HepG2 (cell line): ENCODE data around the gene POLR2J. TPM values are rescaled to one million over a fixed set of nuclear protein-coding genes. Genes with fewer than 3 reads are reported as not detected.

Experiments
- FOXC1 ChIP-seq: sonication (generic); formaldehyde crosslinking; IDR thresholded peaks from 2 replicates; pipeline ENCODE4 v1.8.0; 2022; ENCODE audit warnings: mild to moderate bottlenecking, missing genetic modification reagents, borderline replicate concordance
- GPN1 ChIP-seq: sonication (generic); formaldehyde crosslinking; IDR thresholded peaks from 2 replicates; pipeline ENCODE4 v1.5.1; 2020; ENCODE audit warnings: missing genetic modification reagents, borderline replicate concordance
- HMG20B ChIP-seq: conservative IDR thresholded peaks from 2 replicates; pipeline ENCODE4 v1.6.1; 2016; ENCODE audit warnings: missing genetic modification reagents, missing compliant biosample characterization
- IKZF5 ChIP-seq: IDR thresholded peaks from 2 replicates; pipeline ENCODE4 v1.6.1; 2018; ENCODE audit warnings: missing genetic modification reagents, mild to moderate bottlenecking, missing compliant biosample characterization
- KLF13 ChIP-seq: sonication (generic); formaldehyde crosslinking; IDR thresholded peaks from 2 replicates; pipeline ENCODE4 v1.4.0; 2020; ENCODE audit warnings: mild to moderate bottlenecking, missing genetic modification reagents
- KLF16 ChIP-seq, 2 experiments: sonication (generic) in 1 of 2; formaldehyde crosslinking in 1 of 2; IDR thresholded peaks; 2 replicates each; pipeline versions ENCODE4 v1.6.1 to v1.8.0; 2016 to 2023; ENCODE audit warnings: missing genetic modification reagents in 2 of 2, missing compliant biosample characterization in 1 of 2
- NFIC ChIP-seq: IDR thresholded peaks from 2 replicates; pipeline ENCODE4 v1.6.1; 2012; ENCODE audit warnings: mild to moderate bottlenecking, low read length, inconsistent platforms
- NR2F1 ChIP-seq, 2 experiments: fragments of 450-650 bp in 1 of 2; formaldehyde crosslinking in 1 of 2; IDR thresholded peaks; 2 replicates each; pipeline versions ENCODE4 v1.5.0 to v1.6.1; 2016 to 2020; ENCODE audit warnings: mild to moderate bottlenecking in 1 of 2, missing compliant biosample characterization in 1 of 2, missing genetic modification reagents in 1 of 2, moderate library complexity in 1 of 2
- PRPF4 ChIP-seq: fragments of 200-400 bp; formaldehyde crosslinking; IDR thresholded peaks from 2 replicates; pipeline ENCODE4 v1.6.1; 2016; ENCODE audit warnings: low read length, low read depth; ENCODE audit not compliant: poor library complexity, severe bottlenecking
- SRY ChIP-seq: sonication (generic); formaldehyde crosslinking; IDR thresholded peaks from 2 replicates; pipeline ENCODE4 v1.8.0; 2022; ENCODE audit warnings: mild to moderate bottlenecking, missing genetic modification reagents
- STAT5B ChIP-seq: sonication (generic); formaldehyde crosslinking; IDR thresholded peaks from 2 replicates; pipeline ENCODE4 v1.4.0; 2020; ENCODE audit warnings: missing genetic modification reagents
- TEAD2 ChIP-seq: sonication (generic); formaldehyde crosslinking; IDR thresholded peaks from 2 replicates; pipeline ENCODE4 v1.9.0; 2021; ENCODE audit warnings: missing genetic modification reagents
- THAP8 ChIP-seq: sonication (generic); formaldehyde crosslinking; IDR thresholded peaks from 2 replicates; pipeline ENCODE4 v1.5.1; 2020; ENCODE audit warnings: missing genetic modification reagents, mild to moderate bottlenecking, borderline replicate concordance
- ZBTB20 ChIP-seq: sonication (generic); formaldehyde crosslinking; IDR thresholded peaks from 2 replicates; pipeline ENCODE4 v1.8.1; 2023; ENCODE audit warnings: missing genetic modification reagents, low read depth, mild to moderate bottlenecking, borderline replicate concordance
- ZBTB21 ChIP-seq: sonication (generic); formaldehyde crosslinking; IDR thresholded peaks from 2 replicates; pipeline ENCODE4 v1.4.0; 2020; ENCODE audit warnings: missing genetic modification reagents
- ZGPAT ChIP-seq: IDR thresholded peaks from 2 replicates; pipeline ENCODE4 v1.6.1; 2016; ENCODE audit warnings: mild to moderate bottlenecking
- ZIK1 ChIP-seq: sonication (generic); formaldehyde crosslinking; IDR thresholded peaks from 2 replicates; pipeline ENCODE4 v1.5.0; 2020; ENCODE audit warnings: mild to moderate bottlenecking, low read depth, missing genetic modification reagents, borderline replicate concordance
- ZNF441 ChIP-seq: sonication (generic); formaldehyde crosslinking; IDR thresholded peaks from 2 replicates; pipeline ENCODE4 v1.7.0; 2021; ENCODE audit warnings: missing genetic modification reagents, borderline replicate concordance
- ZNF572 ChIP-seq: sonication (generic); formaldehyde crosslinking; IDR thresholded peaks from 2 replicates; pipeline ENCODE4 v1.5.1; 2020; ENCODE audit warnings: mild to moderate bottlenecking, missing genetic modification reagents
- ZNF589 ChIP-seq: sonication (generic); formaldehyde crosslinking; conservative IDR thresholded peaks from 2 replicates; pipeline ENCODE4 v1.8.0; 2022; ENCODE audit warnings: mild to moderate bottlenecking, moderate library complexity, missing genetic modification reagents
- ZNF878 ChIP-seq: sonication (generic); formaldehyde crosslinking; IDR thresholded peaks from 2 replicates; pipeline ENCODE4 v1.8.1; 2023; ENCODE audit warnings: mild to moderate bottlenecking, missing genetic modification reagents, moderate library complexity
- polyA plus RNA-seq, 8 experiments: library from polyadenylated mRNA; depleted of rRNA in 3 of 8; stranded (reverse) in 7 of 8; unstranded in 1 of 8; fragments of >200 nt; fragmentation: Illumina TruSeq in 4 of 8; extraction: Trizol in 4 of 8; gene quantifications; 2 replicates each; pipeline versions ENCODE4 v1.2.1 to v1.2.3, GENCODE V29; 2011 to 2016; ENCODE audit warnings: low read depth in 4 of 8, missing spikeins in 1 of 8, mixed read lengths in 1 of 8; ENCODE audit not compliant: insufficient read depth in 1 of 8
- total RNA-seq, 5 experiments: library from RNA; depleted of rRNA; stranded (reverse); fragments of >200 nt; fragmentation: Illumina TruSeq; extraction: Trizol; gene quantifications; 2 replicates each; pipeline ENCODE4 v1.2.3, GENCODE V29; 2016; ENCODE audit warnings: low read depth in 1 of 5
- TF ChIP-seq, protein P1 (sequence below): sonication (generic); formaldehyde crosslinking; conservative IDR thresholded peaks from 2 replicates; pipeline ENCODE4 v1.4.0; 2020; ENCODE audit warnings: missing genetic modification reagents

POLR2J gene
- total and polyA plus RNA-seq, 2 of the 13 experiments (the other 11 are each of a cell fraction or from before 2014, with no cell fraction given) = 41.2 to 71.4 TPM

GRCh38 chr7:102464577-102465280 lies 14.0 kb downstream of the POLR2J start, which contains the start of the genes ALKBH4 and LRWD1 (continued):
- TF ChIP-seq SRY (CRISPR knock-in tag) (peak; percentile 31; the same call in 1 of the 2 replicates), GPN1 (no peak), NFIC (no peak), THAP8 (CRISPR knock-in tag) (no peak), KLF13 (no peak; the same call in 1 of the 2 replicates), KLF16 (CRISPR knock-in tag; IDR thresholded peaks at IDR 0.05) (0 out of 4 replicates have a peak, but pooled peaks have one; percentile 17 to 26), ZBTB20 (CRISPR knock-in tag) (no peak), PRPF4 (no peak), HMG20B (CRISPR knock-in tag) (no peak), ZNF441 (CRISPR knock-in tag) (no peak; the same call in 1 of the 2 replicates), IKZF5 (CRISPR knock-in tag) (peak; percentile 38), ZNF572 (CRISPR knock-in tag) (no peak), FOXC1 (CRISPR knock-in tag) (peak; percentile 78; the same call in 1 of the 2 replicates), ZIK1 (0 out of 2 replicates have a peak, but pooled peaks have one; percentile 59), NR2F1 (CRISPR knock-in tag; IDR thresholded peaks at IDR 0.05) (no peak), TEAD2 (CRISPR knock-in tag) (no peak), ZGPAT (CRISPR knock-in tag) (peak; percentile 40; the same call in 1 of the 2 replicates), ZNF589 (peak; percentile 78; the same call in 1 of the 2 replicates), ZNF878 (CRISPR knock-in tag) (no peak), STAT5B (CRISPR knock-in tag) (no peak), ZBTB21 (CRISPR knock-in tag) (no peak)
- TF ChIP-seq, protein P1, sequence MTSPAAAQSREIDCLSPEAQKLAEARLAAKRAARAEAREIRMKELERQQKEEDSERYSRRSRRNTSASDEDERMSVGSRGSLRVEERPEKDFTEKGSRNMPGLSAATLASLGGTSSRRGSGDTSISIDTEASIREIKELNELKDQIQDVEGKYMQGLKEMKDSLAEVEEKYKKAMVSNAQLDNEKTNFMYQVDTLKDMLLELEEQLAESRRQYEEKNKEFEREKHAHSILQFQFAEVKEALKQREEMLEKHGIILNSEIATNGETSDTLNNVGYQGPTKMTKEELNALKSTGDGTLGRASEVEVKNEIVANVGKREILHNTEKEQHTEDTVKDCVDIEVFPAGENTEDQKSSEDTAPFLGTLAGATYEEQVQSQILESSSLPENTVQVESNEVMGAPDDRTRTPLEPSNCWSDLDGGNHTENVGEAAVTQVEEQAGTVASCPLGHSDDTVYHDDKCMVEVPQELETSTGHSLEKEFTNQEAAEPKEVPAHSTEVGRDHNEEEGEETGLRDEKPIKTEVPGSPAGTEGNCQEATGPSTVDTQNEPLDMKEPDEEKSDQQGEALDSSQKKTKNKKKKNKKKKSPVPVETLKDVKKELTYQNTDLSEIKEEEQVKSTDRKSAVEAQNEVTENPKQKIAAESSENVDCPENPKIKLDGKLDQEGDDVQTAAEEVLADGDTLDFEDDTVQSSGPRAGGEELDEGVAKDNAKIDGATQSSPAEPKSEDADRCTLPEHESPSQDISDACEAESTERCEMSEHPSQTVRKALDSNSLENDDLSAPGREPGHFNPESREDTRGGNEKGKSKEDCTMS (CRISPR knock-in tag) = no peak
